Ascending aorta (tissue), 2 donors: ENCODE measurements around the gene PRKCB. TPM values are rescaled to one million over a fixed set of nuclear protein-coding genes. Genes with fewer than 3 reads are reported as not detected.

Source experiments
- DNase-seq, 2 donors: peaks; one replicate each; pipeline ENCODE4 v3.0.0-alpha.2; 2019; ENCODE audit warnings: low spot score in 2 of 2
- H3K27ac ChIP-seq, 2 donors: fragments of 200-600 bp; sonication (generic); one replicate each; pipeline ENCODE4 v1.5.1; 2016 to 2017; ENCODE audit warnings: mild to moderate bottlenecking in 1 of 2
- H3K27me3 ChIP-seq: fragments of 200-600 bp; sonication (generic); one replicate; pipeline ENCODE4 v1.5.1; 2017
- H3K36me3 ChIP-seq, 2 donors: fragments of 200-600 bp; sonication (generic); one replicate each; pipeline ENCODE4 v1.5.1; 2016
- H3K4me1 ChIP-seq, 2 donors: fragments of 200-600 bp; sonication (generic); one replicate each; pipeline ENCODE4 v1.5.1; 2016 to 2017; ENCODE audit warnings: mild to moderate bottlenecking in 1 of 2
- H3K4me3 ChIP-seq, 2 donors: fragments of 200-600 bp; sonication (generic); one replicate each; pipeline ENCODE4 v1.5.1; 2016 to 2017; ENCODE audit warnings: mild to moderate bottlenecking in 1 of 2
- H3K9me3 ChIP-seq, 2 donors: fragments of 200-600 bp; sonication (generic); one replicate each; pipeline ENCODE4 v1.5.1; 2016
- CTCF ChIP-seq, 3 experiments: fragments of 200-600 bp in 2 of 3; fragments of 450-650 bp in 1 of 3; sonication (generic) in 2 of 3; IDR thresholded peaks; one replicate each; pipeline ENCODE4 v1.5.1; 2016 to 2019; ENCODE audit warnings: antibody characterized with exemption in 3 of 3, mild to moderate bottlenecking in 1 of 3, moderate library complexity in 1 of 3
- intact Hi-C: fragments of 100-400 bp; cut with DNase I; formaldehyde crosslinking; loops from one replicate; pipeline ENCODE4 v1.15.1; 2023
- total RNA-seq: library from RNA; depleted of rRNA; stranded (reverse); fragments of >200 nt; gene quantifications from one replicate; pipeline ENCODE4 v1.1.0, GENCODE V29; 2016

The PRKCB gene
- total RNA-seq, result 1.2 TPM

- no peak for TF ChIP-seq CTCF (IDR thresholded peaks at IDR 0.05)
- no peaks in the 10 kb centered on the region for H3K4me1 ChIP-seq
- H3K9me3 ChIP-seq, result no peaks in the 10 kb centered on the region
- no peak within 1 kb of the TSS for H3K27ac ChIP-seq
- peak within 1 kb of the TSS; percentile 40 to 66 for H3K4me3 ChIP-seq
- H3K27me3 ChIP-seq, result no peaks in the 10 kb centered on the region
- intact Hi-C loops, result no loop called here
- peak; percentile 31 to 83 for DNase-seq
- H3K36me3 ChIP-seq, result no peaks in the 10 kb centered on the region
Observed at GRCh38 chr16:23835390-23836077, at the start of gene PRKCB. TSS of gene PRKCB (plus strand) at chr16:23835983.

GRCh38 chr16:23786964-23787561 lies 48.7 kb upstream of the PRKCB start:
- no peak overlapping the region for H3K4me3 ChIP-seq
- DNase-seq, result no peak
- H3K9me3 ChIP-seq, result no peaks in the 10 kb centered on the region
- H3K27me3 ChIP-seq, result no peaks in the 10 kb centered on the region
- no peak for TF ChIP-seq CTCF (IDR thresholded peaks at IDR 0.05)
- H3K4me1 ChIP-seq, result no peaks in the 10 kb centered on the region
- H3K27ac ChIP-seq, result no peak overlapping the region
- H3K36me3 ChIP-seq, result no peaks in the 10 kb centered on the region
- intact Hi-C loops, result no loop called here

GRCh38 chr16:23788685-23789084 lies 47.1 kb upstream of the PRKCB start:
- Histone ChIP-seq H3K36me3 (no peaks in the 10 kb centered on the region), H3K27me3 (no peaks in the 10 kb centered on the region), H3K27ac (no peak overlapping the region), H3K9me3 (no peaks in the 10 kb centered on the region), H3K4me1 (no peaks in the 10 kb centered on the region), H3K4me3 (no peak overlapping the region)
- TF ChIP-seq CTCF (IDR thresholded peaks at IDR 0.05), result no peak
- intact Hi-C loops, result no loop called here
- no peak for DNase-seq

- no peaks in the 10 kb centered on the region for H3K36me3 ChIP-seq
- no peak overlapping the region for H3K4me3 ChIP-seq
- H3K27ac ChIP-seq, result no peak overlapping the region
- TF ChIP-seq CTCF (IDR thresholded peaks at IDR 0.05), result no peak
- H3K4me1 ChIP-seq, result no peaks in the 10 kb centered on the region
- DNase-seq, result no peak
- intact Hi-C loops, result no loop called here
- H3K27me3 ChIP-seq, result no peaks in the 10 kb centered on the region
- H3K9me3 ChIP-seq, result no peaks in the 10 kb centered on the region
Observed at GRCh38 chr16:23795378-23795777, 40.4 kb upstream of the PRKCB start.

GRCh38 chr16:23796941-23797340 lies 38.8 kb upstream of the PRKCB start:
- TF ChIP-seq CTCF (IDR thresholded peaks at IDR 0.05), result no peak

More at GRCh38 chr16:23796941-23797340, 38.8 kb upstream of the PRKCB start:
- H3K36me3 ChIP-seq, result no peaks in the 10 kb centered on the region
- H3K4me1 ChIP-seq, result no peaks in the 10 kb centered on the region
- no peak overlapping the region for H3K27ac ChIP-seq
- no peaks in the 10 kb centered on the region for H3K9me3 ChIP-seq
- H3K27me3 ChIP-seq, result no peaks in the 10 kb centered on the region
- H3K4me3 ChIP-seq, result no peak overlapping the region
- DNase-seq, result no peak
- intact Hi-C loops, result no loop called here
